Measurements from ENCODE around the gene C1orf159. TPM values are rescaled to one million over a fixed set of nuclear protein-coding genes. Genes with fewer than 3 reads are reported as not detected.

The C1orf159 gene
- total and polyA plus RNA-seq, 9 of the 15 experiments (the other 6 are each of a cell fraction or from before 2014, with no cell fraction given): 0.28 to 54.9 (median 10.6) TPM

DNA sequence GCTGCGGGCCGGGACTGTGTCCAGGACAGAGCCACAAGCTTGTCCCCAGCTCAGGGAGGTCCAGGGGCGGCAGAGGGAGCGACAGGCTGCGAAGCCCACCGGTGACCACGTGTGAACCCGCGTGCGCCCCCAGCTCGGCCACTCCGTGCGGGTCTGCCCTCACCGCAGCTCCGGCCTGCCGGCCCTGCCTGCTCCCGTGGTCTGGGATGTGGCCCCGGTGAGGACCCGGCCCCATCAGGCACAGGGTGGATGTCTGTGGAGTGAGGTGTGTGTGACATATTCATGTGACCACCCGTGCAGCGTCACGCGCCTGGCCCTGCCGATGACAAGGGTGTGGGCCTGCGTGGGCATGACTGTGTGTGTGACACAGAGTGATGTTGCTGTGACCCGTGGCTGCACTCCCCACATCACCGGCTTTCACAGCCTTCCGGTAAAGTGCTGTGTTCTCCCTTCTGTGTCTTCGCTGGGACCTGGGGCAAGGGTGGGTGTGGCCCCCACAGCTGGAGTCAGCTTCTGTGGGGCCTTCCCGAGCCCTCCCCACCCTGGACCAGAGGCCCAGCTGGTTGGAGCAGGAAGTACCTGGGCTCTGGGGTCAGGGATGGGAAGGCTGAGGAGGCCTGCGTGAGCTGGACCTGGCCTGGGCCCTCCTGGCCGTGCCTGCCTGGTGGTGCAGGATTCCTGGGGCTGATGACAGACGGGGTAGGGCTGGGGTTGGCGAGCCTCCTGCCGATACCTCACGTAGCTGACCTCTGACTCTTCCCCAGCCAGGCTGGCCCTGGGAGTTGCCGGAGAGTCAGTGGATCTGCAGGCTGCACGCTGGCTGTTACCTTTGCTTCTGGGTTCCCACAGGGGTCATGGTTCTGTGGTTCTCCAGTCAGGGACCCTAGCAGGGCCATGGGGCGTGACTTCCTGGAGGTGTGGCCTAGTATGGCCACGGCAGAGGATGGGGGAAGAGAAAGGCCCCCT is 45.9 kb downstream of the C1orf159 start (continued):
- TF ChIP-seq, protein P1, sequence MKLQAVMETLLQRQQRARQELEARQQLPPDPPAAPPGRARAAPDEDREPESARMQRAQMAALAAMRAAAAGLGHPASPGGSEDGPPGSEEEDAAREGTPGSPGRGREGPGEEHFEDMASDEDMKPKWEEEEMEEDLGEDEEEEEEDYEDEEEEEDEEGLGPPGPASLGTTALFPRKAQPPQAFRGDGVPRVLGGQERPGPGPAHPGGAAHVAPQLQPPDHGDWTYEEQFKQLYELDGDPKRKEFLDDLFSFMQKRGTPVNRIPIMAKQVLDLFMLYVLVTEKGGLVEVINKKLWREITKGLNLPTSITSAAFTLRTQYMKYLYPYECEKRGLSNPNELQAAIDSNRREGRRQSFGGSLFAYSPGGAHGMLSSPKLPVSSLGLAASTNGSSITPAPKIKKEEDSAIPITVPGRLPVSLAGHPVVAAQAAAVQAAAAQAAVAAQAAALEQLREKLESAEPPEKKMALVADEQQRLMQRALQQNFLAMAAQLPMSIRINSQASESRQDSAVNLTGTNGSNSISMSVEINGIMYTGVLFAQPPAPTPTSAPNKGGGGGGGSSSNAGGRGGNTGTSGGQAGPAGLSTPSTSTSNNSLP (IDR thresholded peaks at IDR 0.05; ENCODE audit: borderline replicate concordance, low read depth, low read length): no peak
- TF ChIP-seq CAMTA2 (CRISPR knock-in tag; conservative IDR thresholded peaks at IDR 0.05): no peak
- no peak for TF ChIP-seq SMAD3 (CRISPR knock-in tag; conservative IDR thresholded peaks at IDR 0.05)
- TF ChIP-seq, protein P2, sequence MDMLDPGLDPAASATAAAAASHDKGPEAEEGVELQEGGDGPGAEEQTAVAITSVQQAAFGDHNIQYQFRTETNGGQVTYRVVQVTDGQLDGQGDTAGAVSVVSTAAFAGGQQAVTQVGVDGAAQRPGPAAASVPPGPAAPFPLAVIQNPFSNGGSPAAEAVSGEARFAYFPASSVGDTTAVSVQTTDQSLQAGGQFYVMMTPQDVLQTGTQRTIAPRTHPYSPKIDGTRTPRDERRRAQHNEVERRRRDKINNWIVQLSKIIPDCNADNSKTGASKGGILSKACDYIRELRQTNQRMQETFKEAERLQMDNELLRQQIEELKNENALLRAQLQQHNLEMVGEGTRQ (CRISPR knock-in tag; IDR thresholded peaks at IDR 0.05): 0 out of 2 replicates have a peak, but pooled peaks have one; percentile 21
- TF ChIP-seq SAFB2 (IDR thresholded peaks at IDR 0.05; ENCODE audit: borderline replicate concordance, low read depth, low read length, severe bottlenecking): no peak
- no peak for TF ChIP-seq SRSF7 (optimal IDR thresholded peaks at IDR 0.05; ENCODE audit: low read depth, low read length)
- TF ChIP-seq TCF7L2 (IDR thresholded peaks at IDR 0.05; ENCODE audit: low read depth, low read length): no peak
- peak; percentile 59 for TF ChIP-seq DACH1 (IDR thresholded peaks at IDR 0.05; ENCODE audit: partially characterized antibody)
- TF ChIP-seq, protein P3, sequence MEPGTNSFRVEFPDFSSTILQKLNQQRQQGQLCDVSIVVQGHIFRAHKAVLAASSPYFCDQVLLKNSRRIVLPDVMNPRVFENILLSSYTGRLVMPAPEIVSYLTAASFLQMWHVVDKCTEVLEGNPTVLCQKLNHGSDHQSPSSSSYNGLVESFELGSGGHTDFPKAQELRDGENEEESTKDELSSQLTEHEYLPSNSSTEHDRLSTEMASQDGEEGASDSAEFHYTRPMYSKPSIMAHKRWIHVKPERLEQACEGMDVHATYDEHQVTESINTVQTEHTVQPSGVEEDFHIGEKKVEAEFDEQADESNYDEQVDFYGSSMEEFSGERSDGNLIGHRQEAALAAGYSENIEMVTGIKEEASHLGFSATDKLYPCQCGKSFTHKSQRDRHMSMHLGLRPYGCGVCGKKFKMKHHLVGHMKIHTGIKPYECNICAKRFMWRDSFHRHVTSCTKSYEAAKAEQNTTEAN (CRISPR knock-in tag; IDR thresholded peaks at IDR 0.05): no peak
- TF ChIP-seq, protein P4, sequence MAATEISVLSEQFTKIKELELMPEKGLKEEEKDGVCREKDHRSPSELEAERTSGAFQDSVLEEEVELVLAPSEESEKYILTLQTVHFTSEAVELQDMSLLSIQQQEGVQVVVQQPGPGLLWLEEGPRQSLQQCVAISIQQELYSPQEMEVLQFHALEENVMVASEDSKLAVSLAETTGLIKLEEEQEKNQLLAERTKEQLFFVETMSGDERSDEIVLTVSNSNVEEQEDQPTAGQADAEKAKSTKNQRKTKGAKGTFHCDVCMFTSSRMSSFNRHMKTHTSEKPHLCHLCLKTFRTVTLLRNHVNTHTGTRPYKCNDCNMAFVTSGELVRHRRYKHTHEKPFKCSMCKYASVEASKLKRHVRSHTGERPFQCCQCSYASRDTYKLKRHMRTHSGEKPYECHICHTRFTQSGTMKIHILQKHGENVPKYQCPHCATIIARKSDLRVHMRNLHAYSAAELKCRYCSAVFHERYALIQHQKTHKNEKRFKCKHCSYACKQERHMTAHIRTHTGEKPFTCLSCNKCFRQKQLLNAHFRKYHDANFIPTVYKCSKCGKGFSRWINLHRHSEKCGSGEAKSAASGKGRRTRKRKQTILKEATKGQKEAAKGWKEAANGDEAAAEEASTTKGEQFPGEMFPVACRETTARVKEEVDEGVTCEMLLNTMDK (IDR thresholded peaks at IDR 0.05; ENCODE audit: borderline replicate concordance, insufficient read depth, low read depth, low read length, poor library complexity, severe bottlenecking): no peak
- TF ChIP-seq, protein P5, sequence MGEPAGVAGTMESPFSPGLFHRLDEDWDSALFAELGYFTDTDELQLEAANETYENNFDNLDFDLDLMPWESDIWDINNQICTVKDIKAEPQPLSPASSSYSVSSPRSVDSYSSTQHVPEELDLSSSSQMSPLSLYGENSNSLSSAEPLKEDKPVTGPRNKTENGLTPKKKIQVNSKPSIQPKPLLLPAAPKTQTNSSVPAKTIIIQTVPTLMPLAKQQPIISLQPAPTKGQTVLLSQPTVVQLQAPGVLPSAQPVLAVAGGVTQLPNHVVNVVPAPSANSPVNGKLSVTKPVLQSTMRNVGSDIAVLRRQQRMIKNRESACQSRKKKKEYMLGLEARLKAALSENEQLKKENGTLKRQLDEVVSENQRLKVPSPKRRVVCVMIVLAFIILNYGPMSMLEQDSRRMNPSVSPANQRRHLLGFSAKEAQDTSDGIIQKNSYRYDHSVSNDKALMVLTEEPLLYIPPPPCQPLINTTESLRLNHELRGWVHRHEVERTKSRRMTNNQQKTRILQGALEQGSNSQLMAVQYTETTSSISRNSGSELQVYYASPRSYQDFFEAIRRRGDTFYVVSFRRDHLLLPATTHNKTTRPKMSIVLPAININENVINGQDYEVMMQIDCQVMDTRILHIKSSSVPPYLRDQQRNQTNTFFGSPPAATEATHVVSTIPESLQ (CRISPR knock-in tag; IDR thresholded peaks at IDR 0.05): no peak
- TF ChIP-seq NFATC3 (IDR thresholded peaks at IDR 0.05): no peak
- TF ChIP-seq RBM15 (IDR thresholded peaks at IDR 0.05; ENCODE audit: insufficient read depth, low read length): no peak
- no peak for TF ChIP-seq POLR3G (IDR thresholded peaks at IDR 0.05; ENCODE audit: extremely low read depth, insufficient read length, insufficient replicate concordance)
- no peak for TF ChIP-seq ZBTB8A (IDR thresholded peaks at IDR 0.05; ENCODE audit: partially characterized antibody)
- TF ChIP-seq RUNX1 (IDR thresholded peaks at IDR 0.05; ENCODE audit: low read depth): no peak
- no peak for TF ChIP-seq MYC (IDR thresholded peaks at IDR 0.05; ENCODE audit: low read depth, low read length)
- peak; percentile 42; the same call in 1 of the 2 replicates for TF ChIP-seq MYC (CRISPR knock-in tag; IDR thresholded peaks at IDR 0.05; ENCODE audit: borderline replicate concordance, low read depth)
